HepG2 (cell line): ENCODE measurements around the gene ASAP2. TPM values are rescaled to one million over a fixed set of nuclear protein-coding genes. Genes with fewer than 3 reads are reported as not detected.

Experiments used
- ATAC-seq: fragments of 200-7000 bp; cut with Tn5 transposase; 3 replicates; pipeline ENCODE4 v1.9.1; 2020; ENCODE audit warnings: mild to moderate bottlenecking, moderate library complexity
- BruUV-seq: library from RNA; stranded (reverse); fragments of 400-500 nt; replicated peaks from 2 replicates; lab custom pipeline; 2021; lab: Mats Ljungman, UMichigan
- CTCF ChIA-PET: fragments of 300-600 bp; formaldehyde crosslinking; extraction: SDS; loops from one replicate; lab custom pipeline; 2021; ENCODE audit warnings: low total read pairs, inconsistent platforms, low intra/inter-chr PET ratio; lab: Yijun Ruan, JAX
- POLR2A ChIA-PET: fragments of 350-600 bp; sonication (Branson Sonifier 250); formaldehyde crosslinking; loops from one replicate; lab custom pipeline; 2020; ENCODE audit warnings: antibody characterized with exemption, inconsistent platforms; lab: Yijun Ruan, JAX
- DNase-seq: peaks from one replicate; pipeline ENCODE4 v3.0.0-alpha.2; 2015; ENCODE audit warnings: low spot score
- FAIRE-seq: peaks from 3 replicates; lab custom pipeline; 2011; peaks lifted over from hg19 to GRCh38; lab: Jason Lieb, UNC
- H2AFZ ChIP-seq: one replicate; pipeline ENCODE4 v1.6.1; 2011; ENCODE audit warnings: low read length, inconsistent platforms
- H3K27ac ChIP-seq: fragments of 300-600 bp; 3 replicates; pipeline ENCODE4 v1.8.0; 2011; ENCODE audit warnings: mixed run types, mild to moderate bottlenecking, mixed read lengths, low read length, inconsistent platforms; ENCODE audit not compliant: insufficient read depth; ENCODE audit errors: extremely low read length
- H3K27me3 ChIP-seq, 2 experiments: fragments of 200-600 bp in 1 of 2; 2 replicates in 1 of 2; 3 replicates in 1 of 2; pipeline versions ENCODE4 v1.6.0 to v1.8.0; 2011; ENCODE audit warnings: low read length in 2 of 2, mild to moderate bottlenecking in 2 of 2, moderate library complexity in 2 of 2, inconsistent platforms in 1 of 2; ENCODE audit not compliant: insufficient read depth in 2 of 2, control insufficient read depth in 1 of 2
- H3K36me3 ChIP-seq, 2 experiments: fragments of 200-600 bp in 1 of 2; replicated peaks in 1 of 2; 2 replicates in 1 of 2; 3 replicates in 1 of 2; pipeline versions ENCODE4 v1.5.1 to v1.8.0; 2011; ENCODE audit warnings: low read length in 2 of 2, inconsistent platforms in 1 of 2; ENCODE audit not compliant: insufficient read depth in 2 of 2, control insufficient read depth in 1 of 2
- H3K4me1 ChIP-seq: 2 replicates; pipeline ENCODE4 v1.5.1; 2012; ENCODE audit warnings: low read length, inconsistent platforms; ENCODE audit not compliant: insufficient read depth
- H3K4me2 ChIP-seq: 2 replicates; pipeline ENCODE4 v1.6.0; 2011; ENCODE audit warnings: low read depth, low read length, inconsistent platforms
- H3K4me3 ChIP-seq, 3 experiments: fragments of 200-600 bp in 1 of 3; sonication (generic), shearing (Covaris generic) in 1 of 3; replicated peaks in 1 of 3; 2 replicates each; pipeline ENCODE4 v1.5.1; 2011 to 2016; ENCODE audit warnings: low read length in 3 of 3, inconsistent platforms in 2 of 3, low read depth in 2 of 3, mild to moderate bottlenecking in 2 of 3, control low read depth in 1 of 3, mixed read lengths in 1 of 3; ENCODE audit not compliant: insufficient read depth in 1 of 3
- H3K79me2 ChIP-seq: one replicate; pipeline ENCODE4 v1.6.1; 2011; ENCODE audit warnings: low read length, inconsistent platforms; ENCODE audit not compliant: insufficient read depth
- H3K9ac ChIP-seq: 2 replicates; pipeline ENCODE4 v1.6.0; 2011; ENCODE audit warnings: mild to moderate bottlenecking, low read depth, low read length, inconsistent platforms; ENCODE audit not compliant: insufficient read depth
- H3K9me3 ChIP-seq: 2 replicates; pipeline ENCODE4 v1.5.1; 2012; ENCODE audit warnings: mild to moderate bottlenecking, low read length
- H4K20me1 ChIP-seq: 2 replicates; pipeline ENCODE4 v1.6.0; 2011; ENCODE audit warnings: inconsistent platforms, mild to moderate bottlenecking, low read length, moderate library complexity; ENCODE audit not compliant: insufficient read depth
- CENPBD1 ChIP-seq: sonication (generic); formaldehyde crosslinking; IDR thresholded peaks from 2 replicates; pipeline ENCODE4 v1.8.0; 2022; ENCODE audit warnings: missing genetic modification reagents, low read depth, mild to moderate bottlenecking, borderline replicate concordance
- CENPX ChIP-seq: sonication (generic); formaldehyde crosslinking; IDR thresholded peaks from 2 replicates; pipeline ENCODE4 v1.9.0; 2021; ENCODE audit warnings: mild to moderate bottlenecking, missing genetic modification reagents, moderate library complexity
- EEA1 ChIP-seq: sonication (generic); formaldehyde crosslinking; IDR thresholded peaks from 2 replicates; pipeline ENCODE4 v1.5.1; 2020; ENCODE audit warnings: mild to moderate bottlenecking, missing genetic modification reagents, borderline replicate concordance
- JARID2 ChIP-seq: sonication (generic); formaldehyde crosslinking; IDR thresholded peaks from 2 replicates; pipeline ENCODE4 v1.8.1; 2023; ENCODE audit warnings: missing genetic modification reagents, inconsistent platforms; ENCODE audit not compliant: insufficient replicate concordance
- MIXL1 ChIP-seq: IDR thresholded peaks from 2 replicates; pipeline ENCODE4 v1.6.1; 2016
- PHF8 ChIP-seq: sonication (generic); formaldehyde crosslinking; IDR thresholded peaks from 2 replicates; pipeline ENCODE4 v1.5.0; 2020; ENCODE audit warnings: missing genetic modification reagents
- PRMT3 ChIP-seq: sonication (generic); formaldehyde crosslinking; IDR thresholded peaks from 2 replicates; pipeline ENCODE4 v1.8.1; 2022; ENCODE audit warnings: low read depth, mild to moderate bottlenecking, moderate library complexity, missing genetic modification reagents, borderline replicate concordance
- RBFOX2 ChIP-seq: fragments of 200-400 bp; formaldehyde crosslinking; IDR thresholded peaks from 2 replicates; pipeline ENCODE4 v1.6.1; 2017; ENCODE audit warnings: low read depth, mild to moderate bottlenecking, low read length
- RFX5 ChIP-seq: IDR thresholded peaks from 2 replicates; pipeline ENCODE4 v1.6.1; 2011; ENCODE audit warnings: low read depth, low read length, improper control_type of control experiment
- RNF2 ChIP-seq: fragments of 450-650 bp; conservative IDR thresholded peaks from 2 replicates; pipeline ENCODE4 v1.6.1; 2016; ENCODE audit warnings: low read depth
- TFE3 ChIP-seq: IDR thresholded peaks from 2 replicates; pipeline ENCODE4 v1.6.1; 2016
- THAP9 ChIP-seq: sonication (generic); formaldehyde crosslinking; IDR thresholded peaks from 2 replicates; pipeline ENCODE4; 2020; ENCODE audit warnings: missing genetic modification reagents, mild to moderate bottlenecking, borderline replicate concordance
- ZBTB33 ChIP-seq: sonication (generic); formaldehyde crosslinking; IDR thresholded peaks from 2 replicates; pipeline ENCODE4 v1.4.0; 2020; ENCODE audit warnings: missing genetic modification reagents
- ZNF143 ChIP-seq: sonication (generic); formaldehyde crosslinking; IDR thresholded peaks from 2 replicates; pipeline ENCODE4 v1.4.0; 2020; ENCODE audit warnings: missing genetic modification reagents
- ZNF430 ChIP-seq: sonication (generic); formaldehyde crosslinking; IDR thresholded peaks from 2 replicates; pipeline ENCODE4 v1.9.0; 2021; ENCODE audit warnings: mild to moderate bottlenecking, missing genetic modification reagents
- WGBS: methylation state at CpG from one replicate; pipeline ENCODE4 v1.1.6; 2017; ENCODE audit warnings: low lambda C conversion rate; 5-methylcytosine and 5-hydroxymethylcytosine counted together
- in situ Hi-C: cut with HindIII; loops from 2 replicates; pipeline ENCODE4 v1.10.0; 2017; ENCODE audit warnings: low pct_unique_long_range_greater_than_20kb; ENCODE audit not compliant: extremely low pct_ligation_motif_present
- intact Hi-C: fragments of 100-400 bp; cut with micrococcal nuclease; formaldehyde crosslinking; loops from one replicate; pipeline ENCODE4 v1.10.0; 2022; ENCODE audit not compliant: unreplicated experiment
- polyA plus RNA-seq, 8 experiments: library from polyadenylated mRNA; depleted of rRNA in 3 of 8; stranded (reverse) in 7 of 8; unstranded in 1 of 8; fragments of >200 nt; fragmentation: Illumina TruSeq in 4 of 8; extraction: Trizol in 4 of 8; gene quantifications; 2 replicates each; pipeline versions ENCODE4 v1.2.1 to v1.2.3, GENCODE V29; 2011 to 2016; ENCODE audit warnings: low read depth in 4 of 8, missing spikeins in 1 of 8, mixed read lengths in 1 of 8; ENCODE audit not compliant: insufficient read depth in 1 of 8
- total RNA-seq, 5 experiments: library from RNA; depleted of rRNA; stranded (reverse); fragments of >200 nt; fragmentation: Illumina TruSeq; extraction: Trizol; gene quantifications; 2 replicates each; pipeline ENCODE4 v1.2.3, GENCODE V29; 2016; ENCODE audit warnings: low read depth in 1 of 5

The ASAP2 gene
- total and polyA plus RNA-seq, 2 of the 13 experiments (the other 11 are each of a cell fraction or from before 2014, with no cell fraction given), result 7.3 to 22.3 TPM

- FAIRE-seq (no peak), DNase-seq (no peak), ATAC-seq (no peak)
- Histone ChIP-seq H4K20me1 (no peaks in the 10 kb centered on the region), H3K4me3 (no peak overlapping the region), H3K9me3 (no peaks in the 10 kb centered on the region), H3K27ac (no peak overlapping the region), H3K4me1 (peaks cover 23% of the 10 kb centered on the region), H3K79me2 (peaks cover 1% of the 10 kb centered on the region), H2AFZ (no peak overlapping the region), H3K4me2 (no peak overlapping the region), H3K9ac (no peak overlapping the region), H3K36me3 (peaks cover 2 to 6% of the 10 kb centered on the region in 2 experiments; a peak in 1 of 5 replicates), H3K27me3 (no peaks in the 10 kb centered on the region)
- intact Hi-C loops, result no loop called here
- in situ Hi-C loops, result no loop called here
- no TSS peak for BruUV-seq
- ChIA-PET CTCF (no interaction called here), POLR2A (no interaction called here)
- TF ChIP-seq TFE3, result no peak
- TF ChIP-seq ZNF143 (CRISPR knock-in tag), result no peak
- TF ChIP-seq THAP9, result no peak
- no peak for TF ChIP-seq PHF8 (CRISPR knock-in tag)
- no peak for TF ChIP-seq RNF2
- no peak for TF ChIP-seq CENPBD1 (CRISPR knock-in tag)
- TF ChIP-seq CENPX, result no peak
- no peak for TF ChIP-seq RFX5
- TF ChIP-seq EEA1 (CRISPR knock-in tag), result no peak
- no peak for TF ChIP-seq RBFOX2
- TF ChIP-seq JARID2 (CRISPR knock-in tag), result no peak
- no peak for TF ChIP-seq ZBTB33 (CRISPR knock-in tag)
- no peak for TF ChIP-seq ZNF430
- TF ChIP-seq PRMT3 (CRISPR knock-in tag), result no peak
- TF ChIP-seq MIXL1, result no peak
- WGBS, result 93% methylated on average over 12 of the region's 12 CpGs
Observed at GRCh38 chr2:9286554-9287399, 80.2 kb downstream of the ASAP2 start.
